GM10266 (cell line): ENCODE data around the gene PRKAA2.

Source experiments
- DNase-seq: peaks from one replicate; pipeline ENCODE4 v3.0.0; 2012; ENCODE audit errors: extremely low spot score
- TF ChIP-seq, protein P1 (sequence below): IDR thresholded peaks from 2 replicates; pipeline ENCODE4 v1.5.1; 2012; ENCODE audit warnings: mild to moderate bottlenecking, low read depth; ENCODE audit not compliant: control insufficient read depth, insufficient read depth; ENCODE audit errors: missing control alignments

Gene PRKAA2

DNA sequence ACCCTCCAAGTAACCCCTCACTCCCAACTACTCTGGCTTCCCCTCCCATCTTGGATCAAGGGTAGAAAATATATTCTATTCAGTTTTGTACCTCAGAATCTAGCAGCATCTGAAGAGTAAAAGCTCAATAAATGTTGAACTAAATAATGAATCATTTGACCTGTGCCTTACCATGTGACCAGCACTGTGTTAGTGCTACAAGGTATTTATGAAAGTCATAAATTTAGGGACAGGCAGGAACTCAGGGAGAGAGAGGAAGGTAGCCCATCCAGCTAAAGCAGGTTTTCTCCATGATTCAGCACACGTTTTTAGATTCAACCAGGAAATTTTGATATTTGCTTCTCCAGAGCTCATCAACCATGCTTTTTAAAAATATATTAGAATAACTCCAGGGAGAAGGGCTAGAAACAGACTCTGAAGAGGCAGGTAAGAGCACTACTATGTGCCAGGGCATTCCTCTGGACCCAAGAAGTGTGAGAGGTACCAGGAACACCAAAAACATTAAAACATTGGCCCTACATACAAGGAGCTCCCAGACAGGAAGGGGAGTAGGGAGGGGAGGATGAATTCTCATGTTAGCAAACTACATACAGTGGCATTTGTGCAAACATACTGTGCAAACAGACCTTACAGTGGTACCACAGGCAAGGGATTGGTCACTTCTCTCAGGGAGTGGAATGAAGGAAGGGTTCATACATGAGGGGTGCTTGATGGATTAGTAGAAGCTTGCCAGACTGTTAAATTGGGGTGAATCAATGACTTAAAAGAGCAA is 109.8 kb downstream of the PRKAA2 start:
- DNase-seq, result no peak
- TF ChIP-seq, protein P1, sequence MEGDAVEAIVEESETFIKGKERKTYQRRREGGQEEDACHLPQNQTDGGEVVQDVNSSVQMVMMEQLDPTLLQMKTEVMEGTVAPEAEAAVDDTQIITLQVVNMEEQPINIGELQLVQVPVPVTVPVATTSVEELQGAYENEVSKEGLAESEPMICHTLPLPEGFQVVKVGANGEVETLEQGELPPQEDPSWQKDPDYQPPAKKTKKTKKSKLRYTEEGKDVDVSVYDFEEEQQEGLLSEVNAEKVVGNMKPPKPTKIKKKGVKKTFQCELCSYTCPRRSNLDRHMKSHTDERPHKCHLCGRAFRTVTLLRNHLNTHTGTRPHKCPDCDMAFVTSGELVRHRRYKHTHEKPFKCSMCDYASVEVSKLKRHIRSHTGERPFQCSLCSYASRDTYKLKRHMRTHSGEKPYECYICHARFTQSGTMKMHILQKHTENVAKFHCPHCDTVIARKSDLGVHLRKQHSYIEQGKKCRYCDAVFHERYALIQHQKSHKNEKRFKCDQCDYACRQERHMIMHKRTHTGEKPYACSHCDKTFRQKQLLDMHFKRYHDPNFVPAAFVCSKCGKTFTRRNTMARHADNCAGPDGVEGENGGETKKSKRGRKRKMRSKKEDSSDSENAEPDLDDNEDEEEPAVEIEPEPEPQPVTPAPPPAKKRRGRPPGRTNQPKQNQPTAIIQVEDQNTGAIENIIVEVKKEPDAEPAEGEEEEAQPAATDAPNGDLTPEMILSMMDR, result no peak

DNA sequence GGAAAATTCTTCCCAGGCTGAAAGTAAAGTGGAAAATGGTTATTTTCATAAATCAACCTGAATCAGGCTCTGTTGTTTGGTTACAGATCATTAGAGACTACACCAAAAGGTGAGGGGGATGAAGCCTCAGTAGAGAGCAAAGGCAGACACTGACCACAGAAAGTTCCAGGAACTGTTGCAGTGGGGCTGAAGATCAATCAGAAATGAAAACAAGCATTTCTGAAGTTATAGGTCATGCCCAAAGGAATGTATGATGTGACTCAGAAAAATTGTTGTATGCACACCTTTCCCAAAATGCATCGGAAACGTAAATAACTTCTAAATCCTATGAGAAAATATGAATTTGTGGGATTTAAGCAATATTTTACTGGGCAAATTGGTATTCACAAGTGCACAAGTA is 110.8 kb downstream of the PRKAA2 start:
- DNase-seq, result no peak
- TF ChIP-seq, protein P1, result no peak

DNA sequence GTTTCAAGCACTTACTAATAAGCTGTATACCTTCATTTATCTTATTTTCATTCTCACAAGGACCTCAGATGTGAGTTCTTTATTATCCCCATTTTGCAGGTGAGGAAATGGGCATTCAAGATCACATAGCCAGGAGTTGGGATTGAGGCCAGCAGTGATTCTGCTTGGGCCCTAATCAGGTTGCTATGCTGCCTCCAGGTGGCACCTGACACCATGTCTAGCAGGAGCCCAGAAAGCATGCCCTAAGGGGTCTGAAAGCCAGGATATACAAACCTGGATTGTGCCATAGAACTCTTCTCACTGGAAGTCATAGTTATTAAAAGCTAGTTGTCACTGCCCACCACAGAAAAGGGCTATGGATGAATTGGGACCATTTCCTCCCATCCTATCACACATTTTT is 113.0 kb downstream of the PRKAA2 start:
- DNase-seq, result no peak
- TF ChIP-seq, protein P1, result peak; percentile 10

DNA sequence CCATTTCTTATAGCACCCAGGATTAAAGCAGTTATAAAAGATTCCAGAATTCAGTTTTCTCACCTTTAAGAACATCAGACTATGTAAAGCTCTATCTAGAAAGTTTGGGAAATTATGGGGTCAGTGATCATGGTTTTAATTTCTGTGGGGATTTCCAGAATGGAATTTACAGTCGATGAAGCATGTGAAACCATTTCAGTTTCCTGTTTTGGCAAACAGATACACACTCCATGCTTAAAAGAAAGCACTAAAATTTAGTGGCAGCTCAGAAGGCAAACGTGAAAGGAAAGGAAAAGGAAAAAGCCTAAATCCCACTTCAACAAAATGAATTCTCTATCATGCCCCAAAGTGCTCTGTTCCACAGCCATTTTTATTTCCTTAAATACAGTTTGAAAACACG is 113.7 kb downstream of the PRKAA2 start:
- TF ChIP-seq, protein P1, result no peak
- no peak for DNase-seq
